DLD1 (cell line): Measurements from ENCODE around the gene DNAJB2.
"Not testable (repeated sequence)": the region's sequence is repeated elsewhere in the genome, so short reads cannot be mapped to it uniquely, and the experiment has no call there.

Experiments used
- in situ Hi-C: cut with HindIII; loops from 2 replicates; pipeline ENCODE4 v1.10.0; 2017; ENCODE audit warnings: low sequenced_read_pairs

Gene DNAJB2

GRCh38 chr2:219282943-219283581 lies 3.9 kb downstream of the DNAJB2 start:
- in situ Hi-C loops = no loop called here

- in situ Hi-C loops = no loop called here
Observed at GRCh38 chr2:219284501-219285372, 5.6 kb downstream of the DNAJB2 start.

- in situ Hi-C loops = no loop called here
Observed at GRCh38 chr2:219285373-219285735, 6.2 kb downstream of the DNAJB2 start.

- in situ Hi-C loops = no loop called here
Observed at GRCh38 chr2:219285894-219286425, 6.8 kb downstream of the DNAJB2 start.

- in situ Hi-C loops = no loop called here
Observed at GRCh38 chr2:219286436-219287115, 7.4 kb downstream of the DNAJB2 start.

- in situ Hi-C loops = not testable (repeated sequence)
Observed at GRCh38 chr2:219287116-219287440, 7.9 kb downstream of the DNAJB2 start.

GRCh38 chr2:219287580-219288265 lies 8.6 kb downstream of the DNAJB2 start:
- in situ Hi-C loops = no loop called here

- in situ Hi-C loops = no loop called here
Observed at GRCh38 chr2:219289195-219289536, 10.0 kb downstream of the DNAJB2 start.

GRCh38 chr2:219289537-219290361 lies 10.6 kb downstream of the DNAJB2 start:
- in situ Hi-C loops = no loop called here

GRCh38 chr2:219290381-219291171 lies 11.4 kb downstream of the DNAJB2 start:
- in situ Hi-C loops = no loop called here

GRCh38 chr2:219291394-219291793 lies 12.2 kb downstream of the DNAJB2 start:
- in situ Hi-C loops = no loop called here

GRCh38 chr2:219291910-219292490 lies 12.8 kb downstream of the DNAJB2 start:
- in situ Hi-C loops = no loop called here

GRCh38 chr2:219292616-219293015 lies 13.4 kb downstream of the DNAJB2 start:
- in situ Hi-C loops = no loop called here

- in situ Hi-C loops = no loop called here
Observed at GRCh38 chr2:219293736-219294231, 14.6 kb downstream of the DNAJB2 start.

- in situ Hi-C loops = no loop called here
Observed at GRCh38 chr2:219294356-219295351, 15.5 kb downstream of the DNAJB2 start.

GRCh38 chr2:219296142-219296541 lies 17.0 kb downstream of the DNAJB2 start:
- in situ Hi-C loops = no loop called here

- in situ Hi-C loops = no loop called here
Observed at GRCh38 chr2:219296631-219297391, 17.6 kb downstream of the DNAJB2 start.
